Ramos (cell line): ENCODE data around the gene TOP3B.

ENCODE experiments used
- in situ Hi-C: fragments of 300-500 bp; cut with MboI; formaldehyde crosslinking; loops from one replicate; pipeline ENCODE4 v1.14.3; 2022; ENCODE audit warnings: low sequenced_read_pairs; ENCODE audit not compliant: unreplicated experiment

Gene TOP3B

DNA sequence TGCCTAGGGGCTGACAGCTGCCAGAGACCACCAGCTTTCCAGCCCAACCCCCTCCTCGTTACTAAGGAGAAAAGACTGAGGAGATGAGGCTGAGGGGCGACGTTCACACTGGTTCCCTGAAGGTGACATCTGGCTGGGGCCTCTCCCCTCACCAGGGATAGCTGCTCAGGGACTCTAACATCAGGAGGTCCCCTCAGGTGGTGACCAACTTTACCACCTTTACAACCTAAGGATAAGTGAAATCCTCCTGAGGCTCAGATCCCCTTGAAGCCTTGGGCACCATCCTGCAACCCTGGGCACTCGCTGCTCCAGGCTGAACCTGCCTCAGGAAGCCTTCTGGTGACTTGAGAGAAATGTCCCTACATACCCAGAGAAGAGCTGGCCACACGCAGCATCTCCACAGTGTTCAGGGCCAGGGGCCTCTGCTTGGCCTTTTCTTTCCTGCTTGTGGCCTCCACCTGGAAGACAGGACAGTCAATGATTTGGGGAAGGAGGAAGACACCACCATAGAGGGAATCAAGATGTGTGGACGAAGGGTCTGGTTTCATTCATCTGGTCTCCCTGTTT lies 17.6 kb downstream of the TOP3B start:
- in situ Hi-C loops, result no loop called here

DNA sequence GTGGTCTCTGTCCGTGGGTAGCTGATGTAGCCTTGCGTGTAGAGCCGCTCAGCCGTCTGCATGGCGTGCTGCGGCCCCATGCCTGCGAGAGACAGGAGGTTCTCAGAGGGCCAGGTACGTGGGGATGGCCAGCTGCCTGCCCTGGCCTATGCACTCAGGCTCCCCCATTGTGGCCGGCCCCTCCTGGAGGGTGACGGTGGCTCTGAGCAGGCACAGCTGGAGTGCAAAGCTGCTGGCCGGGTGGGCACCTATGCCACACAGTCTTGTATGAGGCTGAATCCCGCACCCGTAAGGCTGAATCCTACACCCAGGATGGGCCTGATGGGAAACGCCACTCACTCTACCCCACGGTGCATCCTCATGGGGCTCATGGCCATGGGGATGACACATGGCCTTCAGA lies 18.4 kb downstream of the TOP3B start:
- in situ Hi-C loops, result no loop called here

DNA sequence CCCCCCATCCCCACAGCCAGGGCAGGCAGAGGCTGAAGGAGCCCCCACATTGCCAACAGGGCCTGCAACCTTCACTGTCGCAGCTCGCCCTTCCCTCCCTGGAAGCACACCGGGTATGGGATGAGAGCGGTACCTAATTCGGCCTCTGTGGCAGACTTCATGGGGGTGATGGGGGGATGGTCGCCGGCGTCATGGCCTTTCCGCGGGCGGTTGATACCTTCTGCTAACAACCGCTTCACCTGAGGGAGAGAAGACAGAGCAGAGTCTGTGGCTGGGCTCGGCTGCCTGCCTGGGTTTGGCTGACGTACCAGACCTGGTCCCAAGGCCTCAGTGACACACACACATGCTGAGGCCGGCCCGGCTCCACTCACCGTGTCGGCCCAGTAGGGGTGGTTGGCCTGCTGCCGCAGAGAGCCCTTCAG lies 18.8 kb downstream of the TOP3B start:
- in situ Hi-C loops, result no loop called here

DNA sequence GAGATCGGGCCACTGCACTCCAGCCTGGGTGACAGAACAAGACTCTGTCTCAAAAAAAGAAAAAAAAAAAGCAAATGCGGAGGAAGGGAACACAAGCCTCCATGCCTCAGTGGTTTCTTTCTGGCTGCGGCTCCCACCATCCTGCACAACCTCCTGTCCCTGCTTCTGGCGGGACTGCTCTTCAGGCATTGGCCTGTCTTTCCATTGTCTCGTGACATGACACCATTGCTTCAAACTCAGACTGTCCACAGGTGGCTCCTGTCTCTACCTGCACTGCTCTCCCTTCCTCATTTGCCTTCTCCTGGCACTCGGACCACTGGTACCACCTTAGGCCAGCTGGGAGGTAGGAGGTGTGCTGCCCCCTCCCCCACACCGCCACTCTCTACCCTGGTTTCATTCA lies 19.3 kb downstream of the TOP3B start:
- in situ Hi-C loops, result no loop called here

DNA sequence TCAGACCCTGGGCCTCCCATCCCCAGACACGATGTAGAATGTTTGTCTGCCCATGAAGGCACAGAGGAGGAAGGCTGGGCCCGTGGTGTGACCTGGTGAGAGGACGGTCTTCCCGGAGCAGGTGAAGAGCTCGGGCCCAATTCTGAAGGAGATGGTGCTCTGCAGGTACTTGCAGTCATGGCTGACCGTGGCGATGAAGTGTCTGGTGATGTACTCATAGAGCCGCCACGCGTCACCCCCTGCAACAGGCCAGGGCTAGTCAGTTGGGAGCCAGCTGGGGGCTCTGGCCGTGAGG lies 20.0 kb downstream of the TOP3B start:
- in situ Hi-C loops, result no loop called here

DNA sequence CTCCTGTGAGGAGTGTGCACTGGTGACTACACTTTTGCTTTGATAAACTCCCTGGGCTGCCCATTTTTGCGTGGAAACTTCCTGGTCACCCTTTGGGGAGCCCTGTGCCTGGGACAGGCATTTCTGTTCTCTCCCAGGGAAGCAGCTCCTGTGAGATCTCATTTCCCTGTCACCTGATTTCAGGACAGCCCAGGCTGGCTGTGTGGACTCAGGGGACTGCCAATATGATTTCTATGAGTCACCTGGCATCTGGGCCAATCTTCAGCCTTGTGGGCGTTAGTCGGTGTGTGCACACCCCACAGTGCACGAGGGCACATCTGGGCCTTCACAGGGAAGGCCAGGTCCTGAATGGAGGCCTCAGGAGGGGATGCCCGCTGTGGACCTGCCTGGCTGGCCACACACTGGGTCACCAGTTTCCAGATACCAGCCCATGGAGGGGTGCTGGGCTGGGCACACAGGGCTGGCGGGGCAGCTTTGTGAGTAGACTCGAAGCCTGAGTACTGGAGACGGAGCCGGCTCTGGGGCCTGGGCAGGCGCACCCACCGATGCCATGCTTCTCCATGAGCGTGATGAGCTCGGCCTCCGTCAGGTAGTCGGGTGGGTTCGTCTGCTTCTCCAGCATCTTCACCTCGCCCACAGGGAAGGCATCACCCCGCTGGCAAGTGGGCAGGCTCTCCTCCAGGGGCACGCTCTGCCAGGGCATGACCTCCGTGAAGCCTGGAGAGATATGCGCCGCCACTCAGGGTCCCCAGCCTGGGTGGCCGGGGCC lies 20.5 kb downstream of the TOP3B start:
- in situ Hi-C loops, result no loop called here

DNA sequence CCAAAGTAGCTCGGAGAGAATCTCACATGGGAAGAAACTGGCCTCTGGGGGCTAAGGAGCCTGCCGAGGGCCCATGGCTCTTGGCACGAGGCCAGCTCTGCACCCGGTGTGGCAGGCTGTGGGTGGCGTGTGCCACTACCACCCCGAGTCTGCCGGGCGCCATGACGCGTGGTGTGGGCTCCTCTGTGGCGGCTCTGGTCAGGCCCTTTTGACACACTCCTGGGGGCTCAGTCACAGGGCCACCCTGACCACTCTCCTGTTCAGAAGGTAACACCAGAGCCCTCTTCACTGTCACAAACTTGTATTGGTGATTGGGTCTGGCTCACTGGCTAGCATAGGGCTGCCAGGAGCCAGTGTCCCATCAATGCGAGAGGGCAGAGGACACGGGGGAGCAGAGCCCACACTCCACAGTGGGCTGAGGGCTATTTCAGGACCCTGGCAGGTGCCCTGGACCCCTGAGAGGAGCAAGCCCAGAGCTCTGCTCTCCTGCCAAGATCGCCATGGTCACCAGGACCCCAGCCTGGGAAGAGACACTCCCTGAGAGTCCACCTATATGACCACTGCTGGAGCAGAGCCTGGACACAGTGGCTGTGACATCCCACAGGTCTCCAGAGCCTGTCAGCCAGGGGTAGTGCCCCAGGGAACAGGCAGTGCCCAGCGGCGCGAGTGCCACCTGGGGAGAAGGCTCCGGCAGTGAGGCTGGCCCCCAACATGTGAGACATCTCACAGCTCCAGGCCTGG lies 21.3 kb downstream of the TOP3B start:
- in situ Hi-C loops, result no loop called here

DNA sequence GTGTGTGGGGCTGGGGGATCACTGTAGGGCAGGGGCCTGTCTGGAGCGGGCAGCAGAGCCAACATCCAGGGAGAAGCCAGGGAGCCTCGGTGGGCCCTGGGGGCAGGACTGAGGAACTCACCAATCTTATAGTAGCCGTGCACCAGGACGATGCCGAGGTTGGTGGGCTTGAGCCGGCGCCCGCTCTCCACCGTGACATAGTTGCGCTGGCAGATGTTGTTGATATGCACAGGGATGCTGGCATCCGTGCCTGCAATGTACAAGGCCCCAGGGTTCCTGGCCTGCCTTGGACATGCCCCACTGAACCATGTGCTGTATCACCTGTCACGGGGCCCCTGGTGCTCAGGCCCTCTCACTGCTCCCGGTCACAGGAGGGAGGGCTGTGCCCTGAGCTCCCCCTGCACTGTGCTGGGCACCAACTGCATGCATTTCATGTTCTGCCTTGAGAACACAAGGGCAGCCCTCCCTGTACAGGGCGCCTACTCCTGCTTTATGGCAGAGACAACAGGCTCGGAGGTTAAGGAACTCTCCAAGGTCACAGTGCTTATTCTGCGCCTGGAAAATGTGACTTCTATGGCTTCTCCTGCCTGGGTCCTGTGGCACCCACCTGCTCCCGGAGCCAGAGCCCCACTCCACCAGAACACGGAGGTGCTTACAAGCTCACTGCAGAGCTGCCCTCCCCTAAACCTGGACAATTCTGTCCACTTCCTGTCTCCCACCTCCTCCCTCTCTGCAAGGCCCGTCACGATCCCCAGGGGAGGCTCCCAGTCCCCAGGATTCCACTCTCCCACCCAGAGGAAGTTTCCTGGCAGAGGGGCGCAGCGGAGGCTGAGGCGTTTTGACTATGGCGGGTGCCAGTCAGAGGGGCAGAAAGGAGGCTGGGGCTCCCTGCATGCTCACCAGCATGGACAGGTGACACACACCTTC lies 22.1 kb downstream of the TOP3B start:
- in situ Hi-C loops, result no loop called here

DNA sequence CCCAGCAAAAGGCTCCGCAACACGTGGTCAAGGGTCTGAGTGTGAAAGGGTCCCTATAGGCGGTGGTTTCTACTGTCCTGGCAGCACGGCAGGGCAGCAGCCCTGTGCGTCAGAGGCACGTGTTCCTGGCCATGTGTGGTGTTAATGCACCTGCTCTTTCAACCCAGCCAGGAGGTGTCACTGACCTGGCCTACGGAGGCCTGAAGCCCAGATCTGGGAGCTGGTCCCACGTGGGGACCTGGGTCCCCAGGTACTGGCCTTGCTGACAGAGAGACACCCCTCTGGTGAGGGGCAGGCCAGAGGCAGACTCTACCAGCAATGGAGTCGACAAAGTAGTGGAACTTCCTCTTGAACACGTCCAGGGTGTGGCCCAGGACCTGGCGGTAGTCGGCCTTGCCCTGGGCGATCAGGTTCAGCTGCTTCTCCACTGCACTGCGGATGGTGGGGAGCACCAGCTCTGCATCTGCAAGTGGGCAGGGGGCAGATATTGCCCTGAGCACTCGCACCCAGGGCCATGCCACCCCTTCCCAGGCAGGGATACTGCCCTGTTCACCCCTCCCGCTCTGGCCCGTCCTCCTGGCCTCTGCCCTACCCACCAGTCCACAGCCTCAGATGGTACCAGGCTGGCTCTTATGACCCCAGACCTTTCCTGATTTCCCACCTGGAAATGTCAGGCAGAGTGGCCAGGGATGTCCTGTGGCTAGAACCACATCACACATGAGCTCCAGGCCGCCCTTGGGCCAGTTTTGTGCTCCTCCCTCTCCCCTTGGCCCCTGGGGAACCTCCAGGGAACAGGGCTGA lies 23.1 kb downstream of the TOP3B start:
- in situ Hi-C loops, result no loop called here

DNA sequence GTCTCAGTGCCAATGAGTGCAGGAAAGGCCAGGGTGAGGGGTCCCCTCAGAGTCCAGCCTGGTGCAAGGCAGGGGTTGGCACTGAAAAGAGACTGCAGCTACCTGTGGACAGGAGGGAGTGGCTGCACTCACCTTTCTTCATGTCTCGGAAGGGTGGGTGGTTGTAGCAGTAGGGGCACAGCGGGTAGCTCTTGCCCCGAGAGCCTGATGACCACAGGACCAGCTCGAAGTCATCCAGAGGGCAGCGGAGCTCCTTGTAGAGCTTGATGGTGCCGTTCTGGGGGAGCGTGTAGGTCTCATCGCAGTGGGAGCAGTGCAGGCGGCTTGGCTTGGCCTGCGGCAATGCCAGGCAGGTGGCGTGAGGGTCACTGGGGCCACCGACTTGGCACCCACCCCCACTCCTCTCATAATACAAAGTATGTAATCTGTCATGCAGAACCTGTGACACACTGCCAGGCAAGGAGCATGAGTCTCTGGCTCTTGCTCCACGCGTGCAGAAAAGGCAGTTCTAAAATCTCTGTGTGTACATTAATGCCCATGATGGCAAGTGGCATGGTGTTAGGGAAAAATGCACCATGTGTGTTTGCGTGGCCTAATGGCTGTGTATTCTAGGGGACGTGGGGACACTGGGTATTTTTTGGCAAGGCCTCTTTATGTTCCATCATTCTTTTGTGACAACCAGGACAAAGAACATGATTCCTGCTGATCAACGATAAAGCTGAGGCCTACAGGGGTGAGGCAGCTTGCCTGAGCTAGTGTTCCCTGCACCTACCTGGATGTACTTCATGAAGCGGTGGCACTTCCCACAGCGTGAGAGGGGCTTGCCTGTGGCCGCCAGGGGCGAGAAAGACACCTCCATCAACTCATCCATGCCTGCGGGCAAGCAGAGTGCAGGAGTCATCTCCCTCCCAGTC lies 24.0 kb downstream of the TOP3B start:
- in situ Hi-C loops, result no loop called here

DNA sequence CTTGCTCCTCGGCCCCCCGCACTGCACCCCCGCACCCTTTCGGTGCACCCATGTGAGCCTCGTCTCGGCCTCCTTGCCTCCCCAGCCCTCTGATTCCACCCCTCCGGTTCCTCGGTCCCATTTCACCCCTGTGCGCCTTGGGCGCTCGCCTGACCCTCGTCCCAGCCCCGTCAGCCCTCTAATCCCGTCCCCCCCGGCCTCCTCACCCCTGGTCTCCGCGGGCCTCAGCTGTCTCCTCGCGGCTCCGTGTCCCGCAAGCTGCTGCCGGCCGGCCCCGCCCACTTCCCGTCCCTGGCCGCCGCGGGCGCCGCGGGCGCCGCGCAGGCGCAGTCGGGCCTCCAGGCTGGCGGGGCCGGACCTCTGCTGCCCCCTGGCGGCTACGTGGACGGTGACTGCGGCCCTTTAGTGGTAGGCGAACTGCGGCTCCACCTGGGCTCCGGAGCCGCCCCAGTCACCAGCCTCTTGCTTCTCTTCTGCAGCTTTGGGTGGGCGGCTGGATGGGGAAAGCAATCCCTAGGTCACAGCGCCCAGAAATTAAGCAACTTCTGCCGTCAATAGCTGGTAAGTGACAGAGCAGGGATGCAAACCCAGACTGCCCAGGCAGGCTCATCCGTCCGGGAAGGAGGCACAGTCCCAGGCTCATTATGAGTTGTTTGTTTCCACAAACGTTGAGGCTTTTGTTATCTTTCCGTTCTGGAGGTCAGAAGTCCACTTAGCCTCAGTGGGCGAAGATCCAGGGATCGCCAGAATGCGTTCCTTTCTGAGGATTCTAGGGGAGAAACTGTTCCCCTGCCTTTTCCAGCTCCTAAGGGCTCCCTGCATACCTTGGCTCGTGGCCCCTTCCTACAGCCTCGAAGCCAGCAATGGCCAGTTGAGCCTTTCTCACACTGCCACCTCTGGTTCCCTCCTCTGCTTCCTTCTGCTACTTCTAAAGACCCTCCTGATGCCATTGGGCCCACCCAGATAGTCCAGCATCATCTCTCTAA lies 29.7 kb downstream of the TOP3B start, which contains the start of gene PPM1F:
Gene PPM1F, minus strand, starts transcription at position 263 of the 986 bp plus-strand sequence. CDS start 6,800 bp downstream, outside the sequence.
- in situ Hi-C loops, result no loop called here

DNA sequence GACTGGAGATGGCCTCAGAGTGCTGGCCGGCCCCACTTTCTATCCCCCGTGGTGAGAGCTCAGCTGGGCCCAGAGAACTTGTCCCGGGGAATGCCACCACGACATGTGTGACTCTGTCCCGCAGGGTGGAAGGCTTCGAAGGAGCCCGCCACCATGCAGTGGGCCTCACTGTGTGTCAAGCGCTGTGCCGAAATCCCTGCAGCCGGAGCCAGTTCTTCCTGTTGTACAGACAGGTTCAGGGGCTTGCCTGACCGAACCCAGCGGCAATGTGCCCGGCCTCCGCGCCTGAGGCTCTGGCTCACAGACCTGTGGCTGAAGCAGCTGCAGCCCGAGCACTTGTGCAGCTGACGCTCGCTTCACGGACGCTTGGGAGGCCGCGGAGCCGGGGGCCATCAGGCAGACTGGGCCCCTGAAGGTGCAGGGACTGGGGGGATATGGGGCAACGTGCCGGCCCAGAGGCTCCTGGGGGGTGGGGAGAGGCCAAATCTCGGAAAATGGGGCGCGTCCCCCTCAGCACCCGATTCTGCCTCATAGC lies 30.6 kb downstream of the TOP3B start:
- in situ Hi-C loops, result no loop called here

DNA sequence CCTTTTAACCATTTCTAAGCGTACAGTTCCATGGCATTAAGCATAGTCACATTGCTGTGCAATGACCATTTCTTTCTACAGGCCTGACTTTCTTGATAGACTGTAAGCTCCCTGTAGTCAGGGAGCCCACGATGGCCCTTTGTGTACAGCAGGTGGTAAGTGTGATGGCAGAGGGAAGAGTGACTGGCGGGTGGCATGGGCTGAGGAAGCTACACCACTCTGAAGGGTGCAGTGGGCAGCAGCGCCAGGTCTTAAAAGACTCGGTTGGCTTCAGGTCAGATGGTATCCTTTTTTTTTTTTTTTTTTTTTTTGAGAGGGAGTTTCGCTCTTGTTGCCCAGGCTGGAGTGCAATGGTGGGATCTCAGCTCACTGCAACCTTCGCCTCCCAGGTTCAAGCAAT lies 31.5 kb downstream of the TOP3B start:
- in situ Hi-C loops, result no loop called here

DNA sequence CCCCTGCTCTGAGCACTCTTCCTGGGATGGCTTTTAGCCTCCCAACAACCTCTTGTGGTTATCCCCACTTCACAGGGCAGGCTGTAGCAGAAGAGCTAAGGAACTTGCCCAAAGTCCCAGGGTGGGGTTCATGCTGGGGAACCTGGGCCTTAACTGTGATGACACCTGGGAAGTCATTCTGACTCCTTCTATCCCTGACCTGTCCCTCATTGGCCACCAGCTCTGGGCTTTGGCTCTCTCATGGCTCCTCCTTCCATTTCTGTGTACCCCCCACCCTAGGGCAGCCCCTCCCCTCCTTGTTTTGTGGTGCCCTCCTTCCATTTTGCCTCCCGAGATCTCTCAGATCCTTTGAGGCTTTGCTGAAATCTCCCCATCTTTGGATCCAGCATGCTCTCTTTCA lies 32.6 kb downstream of the TOP3B start:
- in situ Hi-C loops, result loop anchor here (5.0 kb wide), 1 partner anchor 238 kb away; no protein-coding TSS in a partner anchor

DNA sequence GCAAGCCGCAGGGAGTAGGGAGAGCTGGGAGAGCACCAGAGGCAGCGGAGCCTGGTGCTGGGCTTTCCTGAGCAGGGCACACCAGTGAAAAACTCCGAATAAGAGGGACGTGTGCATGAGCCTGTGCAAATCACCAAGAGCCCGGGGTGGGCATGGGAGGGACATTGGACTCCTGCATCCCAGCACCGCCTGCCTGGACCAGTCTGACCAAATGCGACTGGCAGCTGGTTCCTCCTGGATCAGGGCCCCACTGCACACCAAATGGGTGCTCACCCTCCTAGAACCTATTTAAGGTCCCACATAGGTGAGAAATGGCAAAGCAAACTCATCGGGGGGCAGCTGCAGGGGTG lies 33.0 kb downstream of the TOP3B start:
- in situ Hi-C loops, result loop anchor here (5.0 kb wide), 1 partner anchor 237 kb away; no protein-coding TSS in a partner anchor

DNA sequence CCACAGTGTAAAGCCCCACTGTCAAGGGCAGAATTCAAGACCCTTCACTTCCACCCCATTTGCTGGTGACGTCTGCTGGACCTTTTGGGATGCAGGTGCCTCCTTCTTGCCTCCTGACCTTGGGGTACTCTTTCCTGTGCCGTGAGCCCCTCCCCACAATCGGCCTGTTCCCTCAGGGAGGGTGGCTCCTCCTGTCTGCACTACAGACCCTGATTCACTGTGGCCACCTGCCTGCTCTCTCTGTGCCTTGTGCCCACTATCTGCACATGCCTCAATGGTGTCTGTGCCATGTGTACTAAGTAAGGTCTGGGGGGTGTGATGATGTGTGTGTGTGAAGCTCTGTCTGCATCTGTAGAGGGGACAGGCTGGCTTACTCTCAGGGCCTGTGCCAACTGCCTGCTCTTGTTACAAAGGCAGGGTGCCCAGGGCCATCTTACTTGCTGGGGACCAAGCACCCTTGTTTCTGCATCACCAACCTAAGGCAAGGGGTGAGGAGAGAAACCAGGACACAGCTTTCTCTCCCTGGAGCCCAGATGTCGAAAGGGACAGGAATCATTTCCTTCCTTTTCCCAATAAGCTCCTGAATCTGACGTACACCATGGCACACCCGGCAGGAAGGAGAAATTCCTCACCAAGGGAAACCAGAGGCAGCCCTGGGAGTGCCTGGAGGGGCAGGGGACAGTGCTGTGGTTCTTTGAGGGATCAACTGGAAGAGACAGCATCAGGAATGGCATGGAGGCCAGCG lies 33.6 kb downstream of the TOP3B start:
- in situ Hi-C loops, result loop anchor here (5.0 kb wide), 1 partner anchor 237 kb away; no protein-coding TSS in a partner anchor
